Fibroblast of lung (primary cell): ENCODE results near the gene POMGNT1.

Experiments used
- CTCF ChIP-seq, 2 donors: IDR thresholded peaks in 1 of 2; conservative IDR thresholded peaks in 1 of 2; 1 replicate in 1 of 2; 2 replicates in 1 of 2; pipeline ENCODE4 v1.5.1; 2011 to 2012; ENCODE audit warnings: low read length in 2 of 2, control low read depth in 1 of 2, inconsistent platforms in 1 of 2, low read depth in 1 of 2, mild to moderate bottlenecking in 1 of 2
- EZH2 ChIP-seq: IDR thresholded peaks from 2 replicates; pipeline ENCODE4 v1.5.1; 2012; ENCODE audit warnings: low read length, control low read depth, mild to moderate bottlenecking; ENCODE audit errors: missing control alignments

- no peak for TF ChIP-seq EZH2
- no peak for TF ChIP-seq CTCF (conservative IDR thresholded peaks at IDR 0.05 in 1 of 2, IDR thresholded peaks at IDR 0.05 in 1 of 2; ENCODE audit: low read depth in 1 of 2, low read length in 2 of 2)
These were observed 20.2 kb upstream of the POMGNT1 start for GRCh38 chr1:46218443-46218842.
